GM12875 (cell line): ENCODE data around the gene C16orf74.

Experiments used
- H3K4me3 ChIP-seq: one replicate; pipeline ENCODE4 v1.5.1; 2011; ENCODE audit warnings: low read depth, low read length, control low read depth
- TF ChIP-seq, protein P1 (sequence below): IDR thresholded peaks from 2 replicates; pipeline ENCODE4 v1.5.1; 2011; ENCODE audit warnings: low read depth, mild to moderate bottlenecking, control low read depth, inconsistent platforms, low read length, moderate library complexity, borderline replicate concordance; ENCODE audit not compliant: insufficient read depth

The C16orf74 gene

DNA sequence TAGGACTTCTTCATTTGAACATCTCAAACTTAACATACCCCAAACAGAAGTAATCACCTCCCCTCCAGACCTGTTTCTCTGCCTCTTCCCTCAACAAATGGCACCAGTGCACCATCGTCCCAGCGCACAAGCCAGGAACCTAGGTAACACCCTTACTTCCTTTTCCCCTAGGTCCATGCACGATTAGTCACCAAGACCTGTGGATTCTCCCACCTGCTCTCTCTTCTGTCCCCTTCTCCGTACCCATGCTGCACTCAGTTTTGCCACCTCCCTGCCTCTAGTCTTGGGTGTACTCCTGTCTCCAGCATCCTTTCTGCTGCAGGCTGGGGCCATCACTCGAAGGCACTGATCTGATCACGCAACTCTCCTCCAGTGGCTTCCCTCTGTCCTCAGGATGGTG lies 45.3 kb upstream of the C16orf74 start:
- TF ChIP-seq, protein P1, sequence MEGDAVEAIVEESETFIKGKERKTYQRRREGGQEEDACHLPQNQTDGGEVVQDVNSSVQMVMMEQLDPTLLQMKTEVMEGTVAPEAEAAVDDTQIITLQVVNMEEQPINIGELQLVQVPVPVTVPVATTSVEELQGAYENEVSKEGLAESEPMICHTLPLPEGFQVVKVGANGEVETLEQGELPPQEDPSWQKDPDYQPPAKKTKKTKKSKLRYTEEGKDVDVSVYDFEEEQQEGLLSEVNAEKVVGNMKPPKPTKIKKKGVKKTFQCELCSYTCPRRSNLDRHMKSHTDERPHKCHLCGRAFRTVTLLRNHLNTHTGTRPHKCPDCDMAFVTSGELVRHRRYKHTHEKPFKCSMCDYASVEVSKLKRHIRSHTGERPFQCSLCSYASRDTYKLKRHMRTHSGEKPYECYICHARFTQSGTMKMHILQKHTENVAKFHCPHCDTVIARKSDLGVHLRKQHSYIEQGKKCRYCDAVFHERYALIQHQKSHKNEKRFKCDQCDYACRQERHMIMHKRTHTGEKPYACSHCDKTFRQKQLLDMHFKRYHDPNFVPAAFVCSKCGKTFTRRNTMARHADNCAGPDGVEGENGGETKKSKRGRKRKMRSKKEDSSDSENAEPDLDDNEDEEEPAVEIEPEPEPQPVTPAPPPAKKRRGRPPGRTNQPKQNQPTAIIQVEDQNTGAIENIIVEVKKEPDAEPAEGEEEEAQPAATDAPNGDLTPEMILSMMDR, result no peak
- H3K4me3 ChIP-seq, result no peak overlapping the region

DNA sequence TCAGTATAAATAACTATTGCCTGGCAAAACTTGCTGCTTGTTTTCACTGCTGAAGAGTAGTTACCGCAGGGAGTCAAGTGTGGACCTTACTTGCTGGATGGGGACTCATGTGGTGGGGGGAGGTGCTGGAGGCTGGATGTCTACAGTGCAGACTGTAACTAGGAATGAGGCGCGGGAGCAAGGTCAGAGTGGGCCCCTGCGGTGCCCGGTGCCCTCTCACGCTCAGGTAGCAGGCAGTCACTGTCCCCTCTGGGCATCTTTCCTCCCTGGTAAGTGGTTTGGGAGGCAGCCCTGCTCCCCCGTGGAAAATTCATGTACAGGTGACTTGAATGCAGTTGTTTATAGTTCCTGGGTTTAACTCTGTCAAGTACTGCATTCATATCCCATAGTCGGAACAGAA lies 43.8 kb upstream of the C16orf74 start:
- no peak overlapping the region for H3K4me3 ChIP-seq
- TF ChIP-seq, protein P1, result no peak

DNA sequence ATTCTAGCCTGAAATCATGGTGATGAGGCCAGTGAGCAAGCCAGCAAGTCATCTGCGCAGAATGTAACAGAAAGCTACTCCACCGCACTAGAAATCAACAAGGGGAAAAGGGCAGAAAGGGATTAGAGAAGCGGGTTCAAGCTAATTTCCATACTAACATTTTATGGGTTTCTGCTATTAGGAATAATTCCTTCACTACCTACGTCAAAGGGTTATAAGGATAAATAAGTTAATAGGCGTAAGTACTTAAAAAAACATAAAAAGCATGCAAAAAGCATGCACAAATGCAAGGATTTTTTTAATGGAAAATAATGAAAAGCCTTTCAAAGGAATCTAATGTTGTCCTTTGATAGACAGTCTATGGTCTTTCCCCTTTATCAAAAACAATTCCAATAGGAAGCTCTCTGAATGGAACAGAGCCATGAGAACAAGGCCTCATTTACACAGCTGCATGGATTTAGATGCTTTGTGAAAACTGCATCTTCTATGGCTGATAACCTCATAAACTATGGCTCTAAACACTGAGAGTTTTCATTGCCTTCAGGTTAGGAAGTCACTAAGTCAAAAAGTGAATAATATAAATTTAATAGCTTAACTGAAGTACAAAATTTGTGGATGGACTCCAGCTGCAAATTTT lies 42.9 kb upstream of the C16orf74 start:
- TF ChIP-seq, protein P1, result no peak
- no peak overlapping the region for H3K4me3 ChIP-seq

DNA sequence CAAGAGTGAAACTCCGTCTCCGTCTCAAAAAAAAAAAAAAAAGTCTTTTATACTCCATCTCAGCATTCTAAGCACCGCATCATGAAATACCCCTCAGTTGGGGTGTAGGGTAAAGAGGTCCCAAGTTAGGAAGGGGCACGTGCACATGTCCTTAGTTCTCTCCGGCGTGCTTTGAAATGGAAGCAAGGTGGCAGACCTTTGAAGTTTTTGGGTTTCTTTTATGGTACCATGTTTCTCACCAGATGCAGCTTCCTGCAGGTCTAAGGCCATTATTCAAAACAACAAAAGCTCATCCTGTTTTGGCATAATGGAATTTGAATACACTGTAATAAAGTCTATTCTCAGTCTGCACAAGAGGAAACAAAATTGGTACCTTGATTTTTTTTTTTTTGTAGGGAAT lies 38.9 kb upstream of the C16orf74 start:
- TF ChIP-seq, protein P1, result no peak
- no peak overlapping the region for H3K4me3 ChIP-seq

DNA sequence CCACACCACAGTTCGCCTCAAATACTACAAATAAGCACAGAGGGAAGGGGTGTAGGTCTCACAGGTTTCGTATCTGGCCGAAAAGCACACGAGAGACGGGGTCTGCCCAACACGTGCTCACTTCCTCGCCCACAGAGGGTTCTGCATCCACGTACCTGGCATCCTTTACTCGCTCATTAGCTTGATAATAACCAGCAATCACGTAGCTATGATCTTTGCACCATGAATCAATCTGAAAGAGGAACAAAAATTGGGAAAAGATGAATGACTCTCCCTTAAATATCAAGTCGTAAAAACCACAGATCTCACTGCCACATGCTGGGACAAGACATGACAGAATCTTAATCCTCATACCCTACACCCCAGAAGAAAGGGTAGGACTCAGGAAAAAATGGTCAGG lies 37.9 kb upstream of the C16orf74 start:
- no peak overlapping the region for H3K4me3 ChIP-seq
- TF ChIP-seq, protein P1, result no peak

DNA sequence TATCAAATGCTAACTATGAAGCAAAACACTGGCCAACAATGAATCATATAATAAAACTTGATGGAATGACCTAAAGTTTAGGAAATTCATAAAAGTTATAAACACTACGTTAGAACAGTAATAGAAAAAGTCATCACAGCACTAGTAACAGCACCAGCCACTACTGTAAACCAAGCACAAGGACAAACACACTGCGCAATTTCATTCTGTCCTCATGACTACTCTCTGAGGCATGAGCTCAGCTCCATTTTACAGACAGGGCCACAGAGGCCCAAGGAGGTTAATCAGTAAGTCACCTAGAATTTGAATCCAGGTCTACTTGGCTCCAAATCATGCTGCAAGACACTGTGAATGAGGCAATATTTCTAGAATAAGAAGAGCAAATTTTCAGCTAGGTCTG lies 35.0 kb upstream of the C16orf74 start:
- H3K4me3 ChIP-seq, result no peak overlapping the region
- TF ChIP-seq, protein P1, result no peak

DNA sequence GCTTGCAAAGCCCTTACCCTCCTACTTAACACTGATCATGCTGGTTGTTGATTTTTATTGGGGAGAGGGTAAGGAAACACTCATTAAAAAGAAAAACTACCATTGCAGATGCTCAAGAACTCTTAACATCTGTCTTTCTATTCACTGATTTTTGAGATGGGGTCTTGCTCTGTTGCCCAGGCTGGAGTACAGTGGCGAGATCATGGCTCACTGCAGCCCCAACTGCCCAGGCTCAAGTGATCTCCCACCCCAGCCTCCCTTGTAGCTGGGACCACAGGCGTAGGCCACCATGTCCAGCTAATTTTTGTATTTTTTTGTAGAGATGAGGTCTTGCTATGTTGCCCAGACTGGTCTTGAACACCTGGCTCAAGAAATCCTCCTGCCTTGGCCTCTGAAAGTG lies 33.9 kb upstream of the C16orf74 start:
- TF ChIP-seq, protein P1, result no peak
- H3K4me3 ChIP-seq, result no peak overlapping the region
